ENCODE results near the gene RIN3.

DNA sequence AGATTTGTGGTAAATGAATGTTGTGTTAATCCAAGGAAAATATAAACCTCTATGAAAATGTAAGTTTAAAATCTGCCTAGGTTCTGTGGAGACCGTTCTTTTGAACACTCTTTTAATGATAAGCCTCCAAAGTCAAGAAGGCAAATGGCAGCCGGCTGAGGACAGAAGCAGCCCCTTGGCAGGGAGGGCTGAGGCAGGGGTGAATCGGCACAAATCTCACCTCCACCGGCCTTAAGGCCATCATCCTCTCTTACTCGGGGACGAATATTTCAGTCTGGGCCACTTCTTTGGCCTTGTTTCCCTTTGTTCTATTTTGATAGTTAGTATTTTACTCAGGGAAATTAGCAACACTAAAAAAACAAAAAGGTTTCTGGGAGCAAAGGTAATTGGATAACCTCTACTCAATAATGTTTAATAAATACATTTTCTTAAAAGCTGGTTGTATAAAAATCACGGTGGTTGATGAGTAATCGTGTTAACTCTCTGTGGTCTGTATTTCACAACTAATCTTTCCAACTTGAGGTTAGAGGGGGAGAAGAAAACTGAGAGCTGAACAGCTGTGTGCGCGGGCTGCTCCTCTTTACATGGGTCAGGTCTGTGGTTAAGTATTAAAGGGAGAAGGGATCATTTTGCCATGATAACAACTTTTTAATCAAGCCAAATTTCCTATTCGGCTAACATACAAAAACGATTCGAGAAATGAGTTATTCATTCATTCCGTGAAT, 216.2 kb downstream of the RIN3 start:
- TF ChIP-seq, protein P1, sequence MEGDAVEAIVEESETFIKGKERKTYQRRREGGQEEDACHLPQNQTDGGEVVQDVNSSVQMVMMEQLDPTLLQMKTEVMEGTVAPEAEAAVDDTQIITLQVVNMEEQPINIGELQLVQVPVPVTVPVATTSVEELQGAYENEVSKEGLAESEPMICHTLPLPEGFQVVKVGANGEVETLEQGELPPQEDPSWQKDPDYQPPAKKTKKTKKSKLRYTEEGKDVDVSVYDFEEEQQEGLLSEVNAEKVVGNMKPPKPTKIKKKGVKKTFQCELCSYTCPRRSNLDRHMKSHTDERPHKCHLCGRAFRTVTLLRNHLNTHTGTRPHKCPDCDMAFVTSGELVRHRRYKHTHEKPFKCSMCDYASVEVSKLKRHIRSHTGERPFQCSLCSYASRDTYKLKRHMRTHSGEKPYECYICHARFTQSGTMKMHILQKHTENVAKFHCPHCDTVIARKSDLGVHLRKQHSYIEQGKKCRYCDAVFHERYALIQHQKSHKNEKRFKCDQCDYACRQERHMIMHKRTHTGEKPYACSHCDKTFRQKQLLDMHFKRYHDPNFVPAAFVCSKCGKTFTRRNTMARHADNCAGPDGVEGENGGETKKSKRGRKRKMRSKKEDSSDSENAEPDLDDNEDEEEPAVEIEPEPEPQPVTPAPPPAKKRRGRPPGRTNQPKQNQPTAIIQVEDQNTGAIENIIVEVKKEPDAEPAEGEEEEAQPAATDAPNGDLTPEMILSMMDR (IDR thresholded peaks at IDR 0.05): no peak
- no peak for TF ChIP-seq POLR2A (IDR thresholded peaks at IDR 0.05)
